ENCODE results near the gene MDM2. TPM values are rescaled to one million over a fixed set of nuclear protein-coding genes. Genes with fewer than 3 reads are reported as not detected.

The MDM2 gene
- total RNA-seq, 2 donors from 2014 or later: 54.1 to 93.4 TPM

DNA sequence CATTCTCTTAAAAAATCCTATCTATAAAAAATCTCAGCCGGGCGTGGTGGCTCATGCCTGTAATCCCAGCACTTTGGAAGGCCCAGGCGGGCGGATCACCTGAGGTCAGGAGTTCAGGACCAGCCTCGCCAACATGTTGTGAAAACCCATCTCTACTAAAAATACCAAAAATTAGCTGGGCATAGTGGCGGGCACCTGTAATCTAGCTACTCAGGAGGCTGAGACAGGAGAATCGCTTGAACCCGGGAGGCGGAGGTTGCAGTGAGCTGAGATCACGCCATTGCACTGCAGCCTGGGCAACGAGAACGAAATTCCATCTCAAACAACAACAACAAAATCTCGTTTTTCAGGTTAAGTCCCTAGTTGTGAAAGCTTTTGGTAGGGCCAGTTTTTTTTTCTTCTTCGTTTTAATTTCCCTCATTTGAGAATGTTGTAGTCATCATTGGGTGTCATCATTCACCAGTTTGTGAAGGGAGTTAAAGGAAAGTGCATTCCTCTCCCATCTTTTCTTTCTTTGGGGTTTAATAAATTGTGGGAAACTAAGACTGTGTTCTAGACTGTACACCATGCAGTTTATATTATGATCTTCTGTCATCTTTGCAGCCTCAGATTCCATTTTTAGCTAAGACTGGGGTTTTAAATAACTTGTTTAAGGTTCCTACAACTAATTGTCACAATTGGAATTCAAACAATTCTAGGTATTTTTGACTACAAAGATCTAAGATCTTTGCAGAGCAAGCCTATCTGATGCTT lies 23.9 kb downstream of the MDM2 start:
- Histone ChIP-seq H3K36me3 (replicated peaks in 1 of 2; ENCODE audit: insufficient read depth in 1 of 2, low read depth in 2 of 2) (peaks cover 0 to 25% of the 10 kb centered on the region in 2 donors), H3K4me1 (no peaks in the 10 kb centered on the region), H3K4me3 (no peak overlapping the region), H3K27ac (no peak overlapping the region), H3K27me3 (no peaks in the 10 kb centered on the region), H3K9me3 (no peaks in the 10 kb centered on the region)
- TF ChIP-seq POLR2A (IDR thresholded peaks at IDR 0.05): no peak
- TF ChIP-seq, protein P1, sequence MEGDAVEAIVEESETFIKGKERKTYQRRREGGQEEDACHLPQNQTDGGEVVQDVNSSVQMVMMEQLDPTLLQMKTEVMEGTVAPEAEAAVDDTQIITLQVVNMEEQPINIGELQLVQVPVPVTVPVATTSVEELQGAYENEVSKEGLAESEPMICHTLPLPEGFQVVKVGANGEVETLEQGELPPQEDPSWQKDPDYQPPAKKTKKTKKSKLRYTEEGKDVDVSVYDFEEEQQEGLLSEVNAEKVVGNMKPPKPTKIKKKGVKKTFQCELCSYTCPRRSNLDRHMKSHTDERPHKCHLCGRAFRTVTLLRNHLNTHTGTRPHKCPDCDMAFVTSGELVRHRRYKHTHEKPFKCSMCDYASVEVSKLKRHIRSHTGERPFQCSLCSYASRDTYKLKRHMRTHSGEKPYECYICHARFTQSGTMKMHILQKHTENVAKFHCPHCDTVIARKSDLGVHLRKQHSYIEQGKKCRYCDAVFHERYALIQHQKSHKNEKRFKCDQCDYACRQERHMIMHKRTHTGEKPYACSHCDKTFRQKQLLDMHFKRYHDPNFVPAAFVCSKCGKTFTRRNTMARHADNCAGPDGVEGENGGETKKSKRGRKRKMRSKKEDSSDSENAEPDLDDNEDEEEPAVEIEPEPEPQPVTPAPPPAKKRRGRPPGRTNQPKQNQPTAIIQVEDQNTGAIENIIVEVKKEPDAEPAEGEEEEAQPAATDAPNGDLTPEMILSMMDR (IDR thresholded peaks at IDR 0.05): no peak
- ATAC-seq (no peak), DNase-seq (no peak)
- 91% methylated on average over 14 of the region's 14 CpGs for WGBS, 2 donors
- intact Hi-C loops (cut with DNase I): no loop called here

DNA sequence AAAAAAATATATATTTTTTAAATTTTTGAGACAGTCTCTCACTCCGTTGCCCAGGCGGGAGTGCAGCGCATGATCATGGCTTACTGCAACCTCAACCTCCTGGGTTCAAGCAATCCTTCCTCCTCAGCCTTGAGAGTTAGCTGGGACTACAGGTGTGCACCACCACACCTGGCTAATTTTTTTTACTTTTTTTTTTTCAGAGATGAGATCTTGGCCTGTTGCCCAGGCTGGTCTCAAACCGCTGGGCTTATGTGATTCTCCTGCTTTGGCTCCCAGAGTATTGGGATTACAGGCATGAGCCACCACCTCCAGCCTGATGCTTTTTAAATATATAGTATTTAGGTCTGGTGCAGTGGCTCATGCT lies 24.5 kb downstream of the MDM2 start:
- Histone ChIP-seq H3K4me3 (no peak overlapping the region), H3K27ac (no peak overlapping the region), H3K36me3 (replicated peaks in 1 of 2; ENCODE audit: insufficient read depth in 1 of 2, low read depth in 2 of 2) (peaks cover 0 to 31% of the 10 kb centered on the region in 2 donors), H3K27me3 (no peaks in the 10 kb centered on the region), H3K4me1 (no peaks in the 10 kb centered on the region), H3K9me3 (no peaks in the 10 kb centered on the region)
- intact Hi-C loops (cut with DNase I): no loop called here
- ATAC-seq (no peak), DNase-seq (no peak)
- TF ChIP-seq, protein P1 (IDR thresholded peaks at IDR 0.05): no peak
- no peak for TF ChIP-seq POLR2A (IDR thresholded peaks at IDR 0.05)
- WGBS, 2 donors: 93 to 99% methylated on average over 4 of the region's 4 CpGs

DNA sequence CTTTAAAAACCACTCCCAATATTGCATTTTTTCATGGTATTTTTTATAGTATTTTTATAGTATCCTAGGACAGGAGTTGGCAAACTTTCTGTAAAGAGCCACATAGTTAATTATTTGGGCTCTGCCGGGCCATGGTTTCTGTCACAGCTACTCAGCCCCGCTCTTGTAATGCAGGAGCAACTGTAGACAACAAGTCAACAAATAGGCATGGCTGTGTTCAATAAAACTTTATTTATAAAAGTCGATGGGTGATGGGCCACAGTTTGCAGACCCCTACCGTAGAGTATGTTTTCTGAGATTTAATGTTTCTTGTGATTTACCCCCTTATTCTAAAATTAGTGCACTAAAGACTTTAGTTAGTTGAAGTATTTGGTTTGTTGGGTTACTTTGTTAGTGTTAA lies 25.5 kb downstream of the MDM2 start:
- H3K27ac ChIP-seq: no peak overlapping the region
- TF ChIP-seq POLR2A (IDR thresholded peaks at IDR 0.05): no peak
- TF ChIP-seq, protein P1 (IDR thresholded peaks at IDR 0.05): no peak
- DNase-seq: no peak
- no peak overlapping the region for H3K4me3 ChIP-seq
- no peaks in the 10 kb centered on the region for H3K27me3 ChIP-seq
- H3K4me1 ChIP-seq: no peaks in the 10 kb centered on the region
- no peaks in the 10 kb centered on the region for H3K9me3 ChIP-seq
- WGBS, 2 donors: 95 to 97% methylated on average over 4 of the region's 4 CpGs
- no peak for ATAC-seq
- intact Hi-C loops (cut with DNase I): no loop called here
- H3K36me3 ChIP-seq (replicated peaks in 1 of 2; ENCODE audit: insufficient read depth in 1 of 2, low read depth in 2 of 2): peaks cover 5 to 37% of the 10 kb centered on the region in 2 donors

DNA sequence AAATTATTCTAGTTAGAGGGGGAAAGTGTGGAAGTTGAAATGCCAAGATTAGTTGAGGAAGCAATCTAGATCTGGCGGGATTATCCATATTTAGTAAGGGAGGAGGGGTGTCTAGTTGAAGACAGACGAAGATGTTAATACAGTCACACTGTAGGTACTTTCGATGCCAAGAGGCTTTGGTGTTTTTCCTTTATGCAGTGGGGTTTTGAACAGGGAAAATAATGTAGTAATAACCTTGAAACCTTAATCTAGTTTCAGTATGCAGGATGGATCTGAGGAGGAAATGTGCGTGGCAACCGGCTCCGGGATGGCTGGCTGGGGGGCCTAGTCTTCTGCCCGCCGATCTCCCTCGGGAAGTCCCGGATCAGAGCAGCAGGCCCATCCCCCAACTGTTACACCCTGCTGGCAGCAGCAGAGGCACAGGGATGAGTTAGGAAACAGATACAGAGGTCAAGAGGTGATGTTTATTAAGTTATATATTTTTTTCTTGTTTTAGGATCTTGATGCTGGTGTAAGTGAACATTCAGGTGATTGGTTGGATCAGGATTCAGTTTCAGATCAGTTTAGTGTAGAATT lies 27.4 kb downstream of the MDM2 start:
- no peaks in the 10 kb centered on the region for H3K4me1 ChIP-seq
- intact Hi-C loops (cut with DNase I): no loop called here
- 81 to 84% methylated on average over 10 of the region's 10 CpGs for WGBS, 2 donors
- peaks cover 5 to 37% of the 10 kb centered on the region in 2 donors for H3K36me3 ChIP-seq (replicated peaks in 1 of 2; ENCODE audit: insufficient read depth in 1 of 2, low read depth in 2 of 2)
- TF ChIP-seq, protein P1 (IDR thresholded peaks at IDR 0.05): no peak
- TF ChIP-seq POLR2A (IDR thresholded peaks at IDR 0.05): no peak
- DNase-seq (no peak), ATAC-seq (no peak)
- no peaks in the 10 kb centered on the region for H3K27me3 ChIP-seq
- no peak overlapping the region for H3K27ac ChIP-seq
- no peak overlapping the region for H3K4me3 ChIP-seq
- no peaks in the 10 kb centered on the region for H3K9me3 ChIP-seq

DNA sequence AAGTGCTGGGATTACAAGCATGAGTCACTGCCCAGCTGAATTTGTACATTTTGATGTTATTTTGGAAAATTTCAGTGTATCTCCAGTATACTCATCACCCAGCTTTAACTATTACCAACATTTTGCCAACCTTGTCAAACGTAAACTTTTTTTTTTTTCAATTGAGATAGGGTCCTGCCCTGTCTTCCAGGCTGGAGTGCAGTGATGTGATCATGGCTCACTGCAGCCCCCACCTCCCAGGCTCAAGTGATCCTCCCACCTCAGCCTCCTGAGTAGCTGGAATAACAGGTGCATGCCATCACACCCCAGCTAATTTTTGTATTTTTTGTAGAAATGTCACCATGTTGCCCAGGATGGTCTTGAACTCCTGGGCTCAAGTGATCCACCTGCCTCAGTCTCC lies 29.2 kb downstream of the MDM2 start:
- H3K27ac ChIP-seq: no peak overlapping the region
- no peak overlapping the region for H3K4me3 ChIP-seq
- peaks cover 5 to 39% of the 10 kb centered on the region in 2 donors for H3K36me3 ChIP-seq (replicated peaks in 1 of 2; ENCODE audit: insufficient read depth in 1 of 2, low read depth in 2 of 2)
- H3K4me1 ChIP-seq: no peaks in the 10 kb centered on the region
- no peak for ATAC-seq
- intact Hi-C loops (cut with DNase I): no loop called here
- 71 to 100% methylated on average over 1 of the region's 1 CpG for WGBS, 2 donors
- no peak for DNase-seq
- TF ChIP-seq, protein P1 (IDR thresholded peaks at IDR 0.05): no peak
- TF ChIP-seq POLR2A (IDR thresholded peaks at IDR 0.05): no peak
- H3K9me3 ChIP-seq: no peaks in the 10 kb centered on the region
- no peaks in the 10 kb centered on the region for H3K27me3 ChIP-seq
